ENCODE results near the gene MMP19.

MMP19 gene

GRCh38 chr12:55815473-55815872 lies 27.3 kb downstream of the MMP19 start:
- DNase-seq (ENCODE audit: low spot score) = no peak

GRCh38 chr12:55814257-55814656 lies 28.5 kb downstream of the MMP19 start:
- no peak for DNase-seq (ENCODE audit: low spot score)

GRCh38 chr12:55812088-55812487 lies 30.6 kb downstream of the MMP19 start:
- DNase-seq (ENCODE audit: low spot score) = no peak

- DNase-seq (ENCODE audit: low spot score) = no peak
Observed at GRCh38 chr12:55809274-55809673, 33.5 kb downstream of the MMP19 start.

- no peak for DNase-seq (ENCODE audit: low spot score)
Observed at GRCh38 chr12:55806982-55807381, 35.8 kb downstream of the MMP19 start.

GRCh38 chr12:55797550-55797949 lies 45.2 kb downstream of the MMP19 start:
- no peak for DNase-seq (ENCODE audit: low spot score)

GRCh38 chr12:55797068-55797467 lies 45.7 kb downstream of the MMP19 start:
- DNase-seq (ENCODE audit: low spot score) = peak; percentile 33

GRCh38 chr12:55795950-55796349 lies 46.8 kb downstream of the MMP19 start:
- DNase-seq (ENCODE audit: low spot score) = no peak

- DNase-seq (ENCODE audit: low spot score) = no peak
Observed at GRCh38 chr12:55789893-55790292, 52.8 kb downstream of the MMP19 start.

GRCh38 chr12:55789171-55789570 lies 53.6 kb downstream of the MMP19 start:
- DNase-seq (ENCODE audit: low spot score) = no peak

GRCh38 chr12:55788546-55788945 lies 54.2 kb downstream of the MMP19 start:
- DNase-seq (ENCODE audit: low spot score) = no peak
